OCI-LY7 (cell line): ENCODE results near the gene CD5L.

Experiments used
- EZH2phosphoT487 ChIP-seq: fragments of 200-600 bp; sonication (generic); IDR thresholded peaks from 2 replicates; pipeline ENCODE4 v1.6.1; 2018; ENCODE audit warnings: low read depth, borderline replicate concordance, mild to moderate bottlenecking, mixed run types, antibody characterized with exemption, low read length, moderate library complexity, mixed read lengths
- TF ChIP-seq, protein P1 (sequence below): fragments of 200-600 bp; sonication (generic); conservative IDR thresholded peaks from 2 replicates; pipeline ENCODE4 v1.5.1; 2014; ENCODE audit warnings: mild to moderate bottlenecking, antibody characterized with exemption, low read length, moderate library complexity, mixed read lengths

DNA sequence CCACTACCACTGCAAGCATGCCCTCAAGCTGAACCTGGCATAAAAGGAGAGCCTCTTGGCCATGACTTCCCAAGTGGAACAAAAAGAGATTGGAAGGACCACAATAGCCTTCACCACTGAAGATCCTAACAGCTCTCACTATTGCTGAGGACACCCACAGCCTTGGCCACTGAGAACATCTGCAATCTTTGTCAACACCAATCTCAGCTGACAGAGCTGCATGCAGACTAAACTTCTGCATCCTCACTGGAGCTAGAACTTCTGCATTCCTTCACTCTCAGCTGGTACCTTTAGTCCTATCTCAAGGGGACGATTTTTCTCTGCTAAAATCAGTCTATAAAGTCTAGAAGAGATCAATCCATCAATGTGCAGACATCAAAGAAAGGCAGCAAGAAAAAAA lies 56.4 kb downstream of the CD5L start:
- TF ChIP-seq, protein P1, sequence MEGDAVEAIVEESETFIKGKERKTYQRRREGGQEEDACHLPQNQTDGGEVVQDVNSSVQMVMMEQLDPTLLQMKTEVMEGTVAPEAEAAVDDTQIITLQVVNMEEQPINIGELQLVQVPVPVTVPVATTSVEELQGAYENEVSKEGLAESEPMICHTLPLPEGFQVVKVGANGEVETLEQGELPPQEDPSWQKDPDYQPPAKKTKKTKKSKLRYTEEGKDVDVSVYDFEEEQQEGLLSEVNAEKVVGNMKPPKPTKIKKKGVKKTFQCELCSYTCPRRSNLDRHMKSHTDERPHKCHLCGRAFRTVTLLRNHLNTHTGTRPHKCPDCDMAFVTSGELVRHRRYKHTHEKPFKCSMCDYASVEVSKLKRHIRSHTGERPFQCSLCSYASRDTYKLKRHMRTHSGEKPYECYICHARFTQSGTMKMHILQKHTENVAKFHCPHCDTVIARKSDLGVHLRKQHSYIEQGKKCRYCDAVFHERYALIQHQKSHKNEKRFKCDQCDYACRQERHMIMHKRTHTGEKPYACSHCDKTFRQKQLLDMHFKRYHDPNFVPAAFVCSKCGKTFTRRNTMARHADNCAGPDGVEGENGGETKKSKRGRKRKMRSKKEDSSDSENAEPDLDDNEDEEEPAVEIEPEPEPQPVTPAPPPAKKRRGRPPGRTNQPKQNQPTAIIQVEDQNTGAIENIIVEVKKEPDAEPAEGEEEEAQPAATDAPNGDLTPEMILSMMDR, result no peak
- TF ChIP-seq EZH2phosphoT487, result no peak
